Esophagus squamous epithelium (tissue), 4 donors: ENCODE results near the gene TOMM40.
"Not testable (repeated sequence)": the region's sequence is repeated elsewhere in the genome, so short reads cannot be mapped to it uniquely, and the experiment has no call there.

Source experiments
- CTCF ChIP-seq, 6 experiments: fragments of 450-650 bp in 4 of 6; fragments of 200-600 bp in 2 of 6; sonication (generic) in 2 of 6; IDR thresholded peaks; one replicate each; pipeline ENCODE4 v1.5.1; 2016 to 2019; ENCODE audit warnings: antibody characterized with exemption in 6 of 6, mild to moderate bottlenecking in 4 of 6, moderate library complexity in 4 of 6
- POLR2A ChIP-seq, 4 donors: fragments of 450-650 bp; IDR thresholded peaks; one replicate each; pipeline ENCODE4 v1.6.1; 2017; ENCODE audit warnings: antibody characterized with exemption in 4 of 4, mild to moderate bottlenecking in 4 of 4, moderate library complexity in 3 of 4

DNA sequence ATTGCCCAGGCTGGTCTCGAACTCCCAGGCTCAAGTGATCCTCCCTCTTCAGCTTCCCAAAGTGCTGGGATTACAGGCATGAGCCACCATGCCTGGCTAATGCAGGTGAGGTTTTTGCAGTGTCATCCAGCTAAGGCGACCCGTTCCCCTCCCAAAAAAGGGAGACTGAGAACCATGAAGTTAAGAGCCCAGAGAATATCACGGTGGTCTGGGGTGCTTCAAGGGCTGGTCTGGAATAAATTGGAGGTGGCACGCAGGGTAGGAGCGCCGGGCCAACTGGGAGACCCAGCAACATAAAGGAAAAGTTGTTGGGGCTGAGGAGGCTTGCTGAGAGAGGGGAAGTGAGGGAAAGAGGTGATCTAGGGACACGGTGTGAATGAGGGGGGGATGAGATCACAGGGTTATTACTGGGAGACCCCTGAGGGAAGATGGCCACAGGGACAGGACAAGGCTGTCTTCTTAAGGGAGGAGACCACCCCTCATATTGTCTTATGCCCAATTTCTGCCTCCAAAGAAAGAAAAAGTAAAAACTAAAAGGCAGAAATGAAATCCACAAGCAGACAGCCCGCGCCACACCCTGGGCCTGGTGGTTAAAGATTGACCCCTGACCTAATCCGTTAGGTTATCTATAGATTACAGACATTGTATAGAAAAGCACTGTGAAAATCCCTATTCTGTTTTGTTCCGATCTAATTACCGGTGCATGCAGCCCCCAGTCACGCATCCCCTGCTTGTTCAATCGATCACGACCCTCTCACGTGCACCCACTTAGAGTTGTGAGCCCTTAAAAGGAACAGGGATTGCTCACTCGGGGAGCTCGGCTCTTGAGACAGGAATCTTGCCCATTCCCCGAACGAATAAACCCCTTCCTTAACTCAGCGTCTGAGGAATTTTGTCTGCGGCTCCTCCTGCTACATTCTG, 22.7 kb downstream of the TOMM40 start:
- not testable (repeated sequence) for TF ChIP-seq CTCF, POLR2A (IDR thresholded peaks at IDR 0.05)
